H9 (cell line): Measurements from ENCODE around the gene C6orf15. TPM values are rescaled to one million over a fixed set of nuclear protein-coding genes. Genes with fewer than 3 reads are reported as not detected.
A peak's percentile ranks its signal among the peaks of the same experiment; 100 is the strongest.

Experiments used
- DNase-seq: peaks from one replicate; pipeline ENCODE4 v3.0.0-alpha.2; 2017
- H2AFZ ChIP-seq: one replicate; pipeline ENCODE4 v1.6.1; 2013; ENCODE audit warnings: mild to moderate bottlenecking, low read length, control low read depth, moderate library complexity
- H2AK5ac ChIP-seq: 2 replicates; pipeline ENCODE4 v1.6.1; 2013; ENCODE audit warnings: low read length, control low read depth, mixed read lengths; ENCODE audit not compliant: insufficient read length
- H2BK120ac ChIP-seq: one replicate; pipeline ENCODE4 v1.6.1; 2013; ENCODE audit warnings: low read depth, mild to moderate bottlenecking, low read length, control low read depth, inconsistent platforms; ENCODE audit not compliant: poor library complexity, severe bottlenecking
- H2BK12ac ChIP-seq: 2 replicates; pipeline ENCODE4 v1.6.1; 2013; ENCODE audit warnings: low read length, control low read depth, mixed read lengths, low read depth; ENCODE audit not compliant: insufficient read length
- H2BK15ac ChIP-seq: 2 replicates; pipeline ENCODE4 v1.6.1; 2013; ENCODE audit warnings: low read depth, low read length, control low read depth
- H2BK20ac ChIP-seq: one replicate; pipeline ENCODE4 v1.6.1; 2013; ENCODE audit warnings: low read depth, mild to moderate bottlenecking, low read length, control low read depth, inconsistent platforms; ENCODE audit not compliant: poor library complexity, severe bottlenecking
- H2BK5ac ChIP-seq: 2 replicates; pipeline ENCODE4 v1.6.1; 2013; ENCODE audit warnings: low read length, control low read depth, mixed read lengths; ENCODE audit not compliant: insufficient read length
- H3K14ac ChIP-seq: 2 replicates; pipeline ENCODE4 v1.6.1; 2013; ENCODE audit warnings: low read length, control low read depth; ENCODE audit not compliant: insufficient read depth
- H3K18ac ChIP-seq: 2 replicates; pipeline ENCODE4 v1.6.1; 2013; ENCODE audit warnings: low read depth, mild to moderate bottlenecking, mixed read lengths, low read length, control low read depth; ENCODE audit not compliant: insufficient read length
- H3K23ac ChIP-seq: 2 replicates; pipeline ENCODE4 v1.6.1; 2013; ENCODE audit warnings: low read length, control low read depth, mixed read lengths, low read depth; ENCODE audit not compliant: insufficient read length
- H3K23me2 ChIP-seq: 2 replicates; pipeline ENCODE4 v1.6.1; 2013; ENCODE audit warnings: low read depth, mild to moderate bottlenecking, mixed read lengths, low read length, control low read depth; ENCODE audit not compliant: insufficient read length, poor library complexity, severe bottlenecking
- H3K27ac ChIP-seq: 2 replicates; pipeline ENCODE4 v1.5.1; 2013; ENCODE audit warnings: low read length, control low read depth, mixed read lengths, low read depth; ENCODE audit not compliant: insufficient read length
- H3K27me3 ChIP-seq: 2 replicates; pipeline ENCODE4 v1.6.1; 2013; ENCODE audit warnings: low read length, control low read depth, inconsistent platforms; ENCODE audit not compliant: insufficient read depth
- H3K4ac ChIP-seq: 2 replicates; pipeline ENCODE4 v1.6.1; 2013; ENCODE audit warnings: low read depth, mild to moderate bottlenecking, control low read depth, inconsistent platforms, low read length, moderate library complexity
- H3K4me1 ChIP-seq: 2 replicates; pipeline ENCODE4 v1.6.1; 2013; ENCODE audit warnings: low read length, control low read depth, inconsistent platforms; ENCODE audit not compliant: insufficient read depth
- H3K4me2 ChIP-seq: 2 replicates; pipeline ENCODE4 v1.6.1; 2013; ENCODE audit warnings: low read length, control low read depth, mixed read lengths; ENCODE audit not compliant: insufficient read length, insufficient read depth
- H3K56ac ChIP-seq: 2 replicates; pipeline ENCODE4 v1.6.1; 2013; ENCODE audit warnings: low read depth, mild to moderate bottlenecking, mixed read lengths, low read length, control low read depth; ENCODE audit not compliant: insufficient read length
- H3K79me1 ChIP-seq: 2 replicates; pipeline ENCODE4 v1.6.1; 2013; ENCODE audit warnings: low read depth, mild to moderate bottlenecking, moderate library complexity, low read length, control low read depth, inconsistent platforms; ENCODE audit not compliant: insufficient read depth, poor library complexity, severe bottlenecking
- H3K79me2 ChIP-seq: 2 replicates; pipeline ENCODE4 v1.6.1; 2013; ENCODE audit warnings: low read length, control low read depth, inconsistent platforms; ENCODE audit not compliant: insufficient read depth
- H3K9ac ChIP-seq: 2 replicates; pipeline ENCODE4 v1.6.1; 2013; ENCODE audit warnings: low read length, control low read depth, mixed read lengths; ENCODE audit not compliant: insufficient read length; ENCODE audit errors: extremely low read depth
- H3K9me3 ChIP-seq: one replicate; pipeline ENCODE4 v1.6.1; 2013; ENCODE audit warnings: low read depth, low read length, inconsistent platforms; ENCODE audit not compliant: control insufficient read depth
- H3T11ph ChIP-seq: one replicate; pipeline ENCODE4 v1.6.1; 2013; ENCODE audit warnings: mild to moderate bottlenecking, low read length, control low read depth, inconsistent platforms
- H4K20me1 ChIP-seq: one replicate; pipeline ENCODE4 v1.6.1; 2013; ENCODE audit not compliant: control insufficient read depth, insufficient read length, insufficient read depth
- H4K5ac ChIP-seq: 2 replicates; pipeline ENCODE4 v1.6.1; 2013; ENCODE audit warnings: low read depth, mild to moderate bottlenecking, mixed read lengths, low read length, control low read depth; ENCODE audit not compliant: insufficient read length
- H4K8ac ChIP-seq: replicated peaks from 2 replicates; pipeline ENCODE4 v1.6.1; 2013; ENCODE audit warnings: low read length, control low read depth, mixed read lengths, low read depth; ENCODE audit not compliant: insufficient read length
- H4K91ac ChIP-seq: 2 replicates; pipeline ENCODE4 v1.6.1; 2013; ENCODE audit warnings: low read depth, mild to moderate bottlenecking, moderate library complexity, mixed read lengths, low read length, control low read depth; ENCODE audit not compliant: insufficient read length
- H3K27ac Mint-ChIP-seq, 3 experiments: 2 replicates in 2 of 3; 3 replicates in 1 of 3; pipeline ENCODE4 v1.8.0; 2020 to 2021; ENCODE audit warnings: mixed read lengths in 3 of 3, mild to moderate bottlenecking in 1 of 3, moderate library complexity in 1 of 3
- H3K27me3 Mint-ChIP-seq: 2 replicates; pipeline ENCODE4 v1.8.0; 2021; ENCODE audit warnings: low read depth, mild to moderate bottlenecking, moderate library complexity, mixed read lengths
- H3K36me3 Mint-ChIP-seq, 3 experiments: 2 replicates in 2 of 3; 3 replicates in 1 of 3; pipeline ENCODE4 v1.8.0; 2020 to 2021; ENCODE audit warnings: low read depth in 3 of 3, mixed read lengths in 3 of 3; ENCODE audit not compliant: insufficient read depth in 1 of 3
- H3K4me1 Mint-ChIP-seq, 2 experiments: 2 replicates each; pipeline ENCODE4 v1.8.0; 2020; ENCODE audit warnings: mixed read lengths in 2 of 2
- H3K4me3 Mint-ChIP-seq, 2 experiments: 2 replicates in 1 of 2; 3 replicates in 1 of 2; pipeline ENCODE4 v1.8.0; 2020 to 2021; ENCODE audit warnings: mild to moderate bottlenecking in 2 of 2, mixed read lengths in 2 of 2, moderate library complexity in 1 of 2
- H3K9me3 Mint-ChIP-seq, 2 experiments: 2 replicates in 1 of 2; 3 replicates in 1 of 2; pipeline ENCODE4 v1.8.0; 2020; ENCODE audit warnings: mild to moderate bottlenecking in 2 of 2, mixed read lengths in 2 of 2, moderate library complexity in 1 of 2
- WGBS: extraction: QIAGEN DNeasy Blood & Tissue Kit; methylation state at CpG from one replicate; pipeline ENCODE4 v1.1.7; 2013; ENCODE audit warnings: missing lambda C conversion rate, low lambda C conversion rate, mixed read lengths; ENCODE audit not compliant: insufficient read length; ENCODE audit errors: extremely low coverage; 5-methylcytosine and 5-hydroxymethylcytosine counted together
- total RNA-seq: library from RNA; stranded (reverse); gene quantifications from 2 replicates; pipeline ENCODE4 v1.2.1, GENCODE V29; 2021
- TF ChIP-seq, protein P1 (sequence below): fragments of 200-600 bp; sonication (generic); conservative IDR thresholded peaks from 3 replicates; pipeline ENCODE4 v1.8.0; 2021; ENCODE audit warnings: antibody characterized with exemption, mild to moderate bottlenecking

The C6orf15 gene
- total RNA-seq, 1 experiment from 2014 or later, result not detected

GRCh38 chr6:31157513-31158139 lies 45.3 kb upstream of the C6orf15 start, which contains the start of gene CCHCR1:
Gene CCHCR1 (minus strand): TSS chr6:31157802. CDS start chr6:31157600, 202 bp downstream.
- peaks cover 11% of the 10 kb centered on the region; the same call in 1 of the 2 replicates for H3K4me1 ChIP-seq
- no peak within 1 kb of the TSS for H2BK12ac ChIP-seq
- H2AFZ ChIP-seq, result no peak within 1 kb of the TSS
- H3K4me1 Mint-ChIP-seq, result peaks cover 37 to 38% of the 10 kb centered on the region in 2 experiments
- peak within 1 kb of the TSS; percentile 61 for H3K9ac ChIP-seq
- no peak within 1 kb of the TSS for H2BK5ac ChIP-seq
- no peak within 1 kb of the TSS for H3K4ac ChIP-seq
- H3K23me2 ChIP-seq, result peaks cover 14% of the 10 kb centered on the region
- H3K79me1 ChIP-seq, result no peaks in the 10 kb centered on the region
- H3K4me3 Mint-ChIP-seq, result peak within 1 kb of the TSS; percentile 92
- H2BK20ac ChIP-seq, result no peak within 1 kb of the TSS
- no peak for DNase-seq
- no peak within 1 kb of the TSS for H4K91ac ChIP-seq
- no peak within 1 kb of the TSS for H4K8ac ChIP-seq
- peaks cover 24 to 59% (median 52%) of the 10 kb centered on the region in 3 experiments for H3K36me3 Mint-ChIP-seq
- H4K5ac ChIP-seq, result no peak within 1 kb of the TSS
- H3K27me3 Mint-ChIP-seq, result peaks cover 2% of the 10 kb centered on the region; the same call in 1 of the 2 replicates
- no peak within 1 kb of the TSS for H3K56ac ChIP-seq
- H3K9me3 ChIP-seq, result no peaks in the 10 kb centered on the region
- H3K27me3 ChIP-seq, result no peaks in the 10 kb centered on the region
- no peaks in the 10 kb centered on the region for H3K79me2 ChIP-seq
- peak within 1 kb of the TSS; percentile 90 to 97 (median 94) for H3K27ac Mint-ChIP-seq
- no peak within 1 kb of the TSS for H2BK15ac ChIP-seq
- H3K14ac ChIP-seq, result no peak within 1 kb of the TSS
- H3K9me3 Mint-ChIP-seq, result no peaks in the 10 kb centered on the region
- no peak within 1 kb of the TSS for H3K27ac ChIP-seq
- H2BK120ac ChIP-seq, result no peak within 1 kb of the TSS
- H3T11ph ChIP-seq, result no peak within 1 kb of the TSS
- H3K4me2 ChIP-seq, result peak within 1 kb of the TSS; percentile 93
- H4K20me1 ChIP-seq, result no peaks in the 10 kb centered on the region
- TF ChIP-seq, protein P1, sequence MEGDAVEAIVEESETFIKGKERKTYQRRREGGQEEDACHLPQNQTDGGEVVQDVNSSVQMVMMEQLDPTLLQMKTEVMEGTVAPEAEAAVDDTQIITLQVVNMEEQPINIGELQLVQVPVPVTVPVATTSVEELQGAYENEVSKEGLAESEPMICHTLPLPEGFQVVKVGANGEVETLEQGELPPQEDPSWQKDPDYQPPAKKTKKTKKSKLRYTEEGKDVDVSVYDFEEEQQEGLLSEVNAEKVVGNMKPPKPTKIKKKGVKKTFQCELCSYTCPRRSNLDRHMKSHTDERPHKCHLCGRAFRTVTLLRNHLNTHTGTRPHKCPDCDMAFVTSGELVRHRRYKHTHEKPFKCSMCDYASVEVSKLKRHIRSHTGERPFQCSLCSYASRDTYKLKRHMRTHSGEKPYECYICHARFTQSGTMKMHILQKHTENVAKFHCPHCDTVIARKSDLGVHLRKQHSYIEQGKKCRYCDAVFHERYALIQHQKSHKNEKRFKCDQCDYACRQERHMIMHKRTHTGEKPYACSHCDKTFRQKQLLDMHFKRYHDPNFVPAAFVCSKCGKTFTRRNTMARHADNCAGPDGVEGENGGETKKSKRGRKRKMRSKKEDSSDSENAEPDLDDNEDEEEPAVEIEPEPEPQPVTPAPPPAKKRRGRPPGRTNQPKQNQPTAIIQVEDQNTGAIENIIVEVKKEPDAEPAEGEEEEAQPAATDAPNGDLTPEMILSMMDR, result no peak
- H3K23ac ChIP-seq, result no peak within 1 kb of the TSS
- WGBS, result no CpG with 5 or more reads among the region's 14 CpGs
- no peak within 1 kb of the TSS for H2AK5ac ChIP-seq
- H3K18ac ChIP-seq, result no peak within 1 kb of the TSS
